ENCODE results near the gene IKZF3.

DNA sequence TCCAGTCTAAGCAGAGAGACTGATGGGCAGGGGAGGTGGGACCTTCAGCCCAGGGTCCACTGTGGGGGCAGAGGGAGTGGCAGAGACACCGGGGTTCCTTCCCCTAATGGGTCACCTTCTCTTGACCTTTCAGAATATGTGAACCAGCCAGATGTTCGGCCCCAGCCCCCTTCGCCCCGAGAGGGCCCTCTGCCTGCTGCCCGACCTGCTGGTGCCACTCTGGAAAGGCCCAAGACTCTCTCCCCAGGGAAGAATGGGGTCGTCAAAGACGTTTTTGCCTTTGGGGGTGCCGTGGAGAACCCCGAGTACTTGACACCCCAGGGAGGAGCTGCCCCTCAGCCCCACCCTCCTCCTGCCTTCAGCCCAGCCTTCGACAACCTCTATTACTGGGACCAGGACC lies 136.6 kb downstream of the IKZF3 start:
- TF ChIP-seq, protein P1, sequence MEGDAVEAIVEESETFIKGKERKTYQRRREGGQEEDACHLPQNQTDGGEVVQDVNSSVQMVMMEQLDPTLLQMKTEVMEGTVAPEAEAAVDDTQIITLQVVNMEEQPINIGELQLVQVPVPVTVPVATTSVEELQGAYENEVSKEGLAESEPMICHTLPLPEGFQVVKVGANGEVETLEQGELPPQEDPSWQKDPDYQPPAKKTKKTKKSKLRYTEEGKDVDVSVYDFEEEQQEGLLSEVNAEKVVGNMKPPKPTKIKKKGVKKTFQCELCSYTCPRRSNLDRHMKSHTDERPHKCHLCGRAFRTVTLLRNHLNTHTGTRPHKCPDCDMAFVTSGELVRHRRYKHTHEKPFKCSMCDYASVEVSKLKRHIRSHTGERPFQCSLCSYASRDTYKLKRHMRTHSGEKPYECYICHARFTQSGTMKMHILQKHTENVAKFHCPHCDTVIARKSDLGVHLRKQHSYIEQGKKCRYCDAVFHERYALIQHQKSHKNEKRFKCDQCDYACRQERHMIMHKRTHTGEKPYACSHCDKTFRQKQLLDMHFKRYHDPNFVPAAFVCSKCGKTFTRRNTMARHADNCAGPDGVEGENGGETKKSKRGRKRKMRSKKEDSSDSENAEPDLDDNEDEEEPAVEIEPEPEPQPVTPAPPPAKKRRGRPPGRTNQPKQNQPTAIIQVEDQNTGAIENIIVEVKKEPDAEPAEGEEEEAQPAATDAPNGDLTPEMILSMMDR (IDR thresholded peaks at IDR 0.05), result no peak
- TF ChIP-seq POLR2AphosphoS5 (IDR thresholded peaks at IDR 0.05) (no peak), POLR2A (IDR thresholded peaks at IDR 0.05) (no peak)
